B cell (primary cell): ENCODE results near the gene ICAM4. TPM values are rescaled to one million over a fixed set of nuclear protein-coding genes. Genes with fewer than 3 reads are reported as not detected.

Experiments
- ATAC-seq: fragments of 200-7000 bp; cut with Tn5 transposase; one replicate; pipeline ENCODE4 v1.10.0; 2021; ENCODE audit warnings: low read depth, mild to moderate bottlenecking, moderate number of reproducible peaks, moderate library complexity
- CTCF ChIA-PET: fragments of 350-600 bp; sonication (Branson Sonifier 250); formaldehyde crosslinking; loops from one replicate; lab custom pipeline; 2021; ENCODE audit warnings: antibody characterized with exemption, inconsistent platforms; lab: Charles Lee
- POLR2A ChIA-PET: fragments of 350-600 bp; sonication (Branson Sonifier 250); formaldehyde crosslinking; loops from one replicate; lab custom pipeline; 2021; ENCODE audit warnings: antibody characterized with exemption; lab: Charles Lee
- DNase-seq: peaks from one replicate; pipeline ENCODE4 v3.0.0; 2013
- H2AFZ ChIP-seq: 2 replicates; pipeline ENCODE4 v1.6.1; 2012; ENCODE audit warnings: mild to moderate bottlenecking, low read depth, low read length; ENCODE audit not compliant: insufficient read depth, poor library complexity, severe bottlenecking
- H3K27ac ChIP-seq, 2 donors: 1 replicate in 1 of 2; 2 replicates in 1 of 2; pipeline ENCODE4 v1.5.1; 2012 to 2013; ENCODE audit warnings: low read length in 2 of 2, mild to moderate bottlenecking in 2 of 2, moderate library complexity in 1 of 2
- H3K27me3 ChIP-seq, 4 experiments: fragments of 200-600 bp in 1 of 4; sonication (generic) in 1 of 4; replicated peaks in 1 of 4; 1 replicate in 2 of 4; 2 replicates in 2 of 4; pipeline versions ENCODE4 v1.6.1 to v1.7.0; 2013 to 2016; ENCODE audit warnings: low read length in 3 of 4, mild to moderate bottlenecking in 2 of 4, mixed read lengths in 1 of 4, moderate library complexity in 1 of 4; ENCODE audit not compliant: insufficient read depth in 4 of 4, control insufficient read depth in 3 of 4; ENCODE audit errors: control extremely low read depth in 1 of 4
- H3K36me3 ChIP-seq, 2 experiments: replicated peaks in 1 of 2; 1 replicate in 1 of 2; 2 replicates in 1 of 2; pipeline versions ENCODE4 v1.6.1 to v1.7.1; 2013; ENCODE audit warnings: low read length in 1 of 2; ENCODE audit not compliant: insufficient read depth in 2 of 2, control insufficient read depth in 1 of 2; ENCODE audit errors: control extremely low read depth in 1 of 2, extremely low read depth in 1 of 2
- H3K4me1 ChIP-seq, 2 donors: fragments of 200-600 bp in 1 of 2; sonication (generic) in 1 of 2; 1 replicate in 1 of 2; 2 replicates in 1 of 2; pipeline versions ENCODE4 v1.5.1 to v1.6.1; 2013 to 2017; ENCODE audit warnings: low read length in 2 of 2; ENCODE audit not compliant: control insufficient read depth in 2 of 2, insufficient read depth in 2 of 2
- H3K4me2 ChIP-seq: replicated peaks from 2 replicates; pipeline ENCODE3; 2012; ENCODE audit warnings: mild to moderate bottlenecking, low read depth, low read length; ENCODE audit not compliant: poor library complexity, severe bottlenecking
- H3K4me3 ChIP-seq, 5 experiments: fragments of 200-600 bp in 1 of 5; sonication (generic) in 1 of 5; 1 replicate in 3 of 5; 2 replicates in 2 of 5; pipeline versions ENCODE4 v1.5.1 to v1.7.0; 2011 to 2016; ENCODE audit warnings: low read length in 4 of 5, mild to moderate bottlenecking in 4 of 5, low read depth in 2 of 5, control low read depth in 1 of 5, moderate library complexity in 1 of 5; ENCODE audit not compliant: insufficient read depth in 1 of 5; ENCODE audit errors: control extremely low read depth in 1 of 5, extremely low read depth in 1 of 5
- H3K79me2 ChIP-seq: fragments of 200-600 bp; sonication (generic); one replicate; pipeline ENCODE4 v1.6.0; 2016; ENCODE audit warnings: low read length; ENCODE audit not compliant: control insufficient read depth, insufficient read depth
- H3K9ac ChIP-seq: fragments of 200-600 bp; sonication (generic); 2 replicates; pipeline ENCODE4 v1.6.1; 2017; ENCODE audit warnings: mild to moderate bottlenecking, low read length, moderate library complexity
- H3K9me3 ChIP-seq, 3 donors: one replicate each; pipeline versions ENCODE4 v1.6.1 to v1.7.1; 2013; ENCODE audit warnings: low read length in 2 of 3; ENCODE audit not compliant: control insufficient read depth in 2 of 3, insufficient read depth in 1 of 3; ENCODE audit errors: control extremely low read depth in 1 of 3
- H4K20me1 ChIP-seq: 2 replicates; pipeline ENCODE4 v1.6.0; 2012; ENCODE audit warnings: mild to moderate bottlenecking, low read length; ENCODE audit not compliant: insufficient read depth, control insufficient read depth, poor library complexity, severe bottlenecking
- H3K27ac Mint-ChIP-seq: one replicate; pipeline ENCODE4 v1.8.0; 2021; ENCODE audit warnings: mixed read lengths
- H3K27me3 Mint-ChIP-seq: one replicate; pipeline ENCODE4 v1.8.0; 2021; ENCODE audit warnings: mixed read lengths
- H3K4me1 Mint-ChIP-seq: one replicate; pipeline ENCODE4 v1.8.0; 2021; ENCODE audit warnings: mixed read lengths
- H3K4me3 Mint-ChIP-seq: one replicate; pipeline ENCODE4 v1.8.0; 2021; ENCODE audit warnings: mixed read lengths
- H3K9me3 Mint-ChIP-seq: one replicate; pipeline ENCODE4 v1.8.0; 2022; ENCODE audit warnings: mixed read lengths; ENCODE audit not compliant: insufficient read depth
- CTCF ChIP-seq: fragments of 200-600 bp; IDR thresholded peaks from one replicate; pipeline ENCODE4 v1.8.0; 2022; ENCODE audit warnings: antibody characterized with exemption, mild to moderate bottlenecking
- EZH2 ChIP-seq: IDR thresholded peaks from 2 replicates; pipeline ENCODE4 v1.6.1; 2012; ENCODE audit warnings: borderline replicate concordance, low read depth, mild to moderate bottlenecking, moderate library complexity, low read length; ENCODE audit not compliant: insufficient read depth, poor library complexity, severe bottlenecking
- WGBS: methylation state at CpG from one replicate; pipeline ENCODE4 v1.1.5; 2013; ENCODE audit warnings: missing lambda C conversion rate; ENCODE audit not compliant: insufficient coverage; 5-methylcytosine and 5-hydroxymethylcytosine counted together
- intact Hi-C: fragments of 100-400 bp; cut with micrococcal nuclease; formaldehyde crosslinking; loops from one replicate; pipeline ENCODE4 v1.10.0; 2022
- polyA plus RNA-seq: library from polyadenylated mRNA; depleted of rRNA; stranded (reverse); fragments of >200 nt; gene quantifications from 2 replicates; pipeline ENCODE4 v1.2.3, GENCODE V29; 2012
- total RNA-seq, 2 donors: library from RNA; stranded (reverse); fragments of 120-200 nt in 1 of 2; gene quantifications; 1 replicate in 1 of 2; 2 replicates in 1 of 2; pipeline versions ENCODE4 v1.2.3 to v1.2.4, GENCODE V29; 2013 to 2022

The ICAM4 gene
- total and polyA plus RNA-seq, 2 donors (not counting 1 experiment from before 2014, with no cell fraction given): 0.44 to 0.78 TPM

GRCh38 chr19:10290357-10290875, 3.7 kb downstream of the ICAM4 start:
- peak; percentile 31 for TF ChIP-seq EZH2
- no peak for TF ChIP-seq CTCF
- Histone ChIP-seq H4K20me1 (peaks cover 29% of the 10 kb centered on the region), H3K4me3 (peak overlapping the region in 4 of 5 experiments; percentile 38 to 63 (median 46)), H3K4me1 (peaks cover 92 to 95% of the 10 kb centered on the region in 2 donors), H3K36me3 (peaks cover 1 to 8% of the 10 kb centered on the region in 2 experiments), H2AFZ (peak overlapping the region; percentile 66), H3K27me3 (peaks cover 0 to 86% (median 60%) of the 10 kb centered on the region in 4 experiments), H3K9me3 (peaks cover 0 to 69% (median 0%) of the 10 kb centered on the region in 3 donors), H3K4me2 (peak overlapping the region; percentile 96), H3K9ac (peak overlapping the region; percentile 64), H3K27ac (no peak overlapping the region), H3K79me2 (no peaks in the 10 kb centered on the region)
- peaks cover 79% of the 10 kb centered on the region for H3K4me1 Mint-ChIP-seq
- intact Hi-C loops: no loop called here
- ATAC-seq (no peak), DNase-seq (peak; percentile 60)
- no peaks in the 10 kb centered on the region for H3K9me3 Mint-ChIP-seq
- peaks cover 41% of the 10 kb centered on the region for H3K27me3 Mint-ChIP-seq
- H3K4me3 Mint-ChIP-seq: peak overlapping the region; percentile 87
- peak overlapping the region; percentile 65 for H3K27ac Mint-ChIP-seq
- ChIA-PET POLR2A (interaction anchor here (1.1 to 5.4 kb wide), 2 partner anchors 10 to 20 kb away, joined by 3 to 27 read pairs; partner anchors contain the start of gene ICAM1), CTCF (interaction anchor here (1.2 to 8.5 kb wide), 5 partner anchors 19 to 122 kb away, joined by 3 to 116 read pairs (median 6); partner anchors contain the start of gene ICAM1)
- WGBS: 2% methylated on average over 30 of the region's 30 CpGs
